ENCODE measurements around the gene SURF2. TPM values are rescaled to one million over a fixed set of nuclear protein-coding genes. Genes with fewer than 3 reads are reported as not detected.

Gene SURF2
- total and polyA plus RNA-seq, 9 of the 15 experiments (the other 6 are each of a cell fraction or from before 2014, with no cell fraction given): 5.5 to 82.5 (median 21.3) TPM

- Histone ChIP-seq H3K4me3 (peak overlapping the region; percentile 100), H4K20me1 (replicated peaks; ENCODE audit: control insufficient read depth, insufficient read depth, low read length) (peaks cover 29% of the 10 kb centered on the region), H3K27ac (ENCODE audit: extremely low read depth, low read depth, low read length) (peak overlapping the region; percentile 98), H3K9ac (ENCODE audit: insufficient read depth in 1 of 2, low read depth in 2 of 2, low read length in 2 of 2) (peak overlapping the region; percentile 100), H3K9me3 (replicated peaks; ENCODE audit: control insufficient read depth, insufficient read depth, low read depth, low read length) (no peaks in the 10 kb centered on the region), H3K9me1 (ENCODE audit: control insufficient read depth, insufficient read depth, low read length) (peaks cover 3% of the 10 kb centered on the region), H3K36me3 (ENCODE audit: control insufficient read depth, insufficient read depth, low read length) (peaks cover 77% of the 10 kb centered on the region), H3K4me2 (ENCODE audit: insufficient read depth, low read length) (peak overlapping the region; percentile 93), H3K79me2 (ENCODE audit: control insufficient read depth, insufficient read depth, low read length) (peaks cover 57% of the 10 kb centered on the region), H2AFZ (ENCODE audit: low read depth, low read length) (peak overlapping the region; percentile 79), H3K4me1 (replicated peaks in 1 of 2; ENCODE audit: control insufficient read depth in 2 of 2, insufficient read depth in 2 of 2, low read length in 2 of 2) (peaks cover 16 to 33% of the 10 kb centered on the region in 2 experiments; a peak in 4 of 5 replicates), H3K27me3 (ENCODE audit: control insufficient read depth in 2 of 2, insufficient read depth in 2 of 2, low read length in 2 of 2) (no peaks in the 10 kb centered on the region)
- ATAC-seq (peak; percentile 71), DNase-seq (ENCODE audit: extremely low read depth in 1 of 4, low spot score in 3 of 4) (peak in 3 of 4 experiments; percentile 61 to 83 (median 82)), FAIRE-seq (no peak)
- CTCF ChIA-PET (ENCODE audit: low intra/inter-chr PET ratio): no interaction called here
- under 1% methylated on average over 26 of the region's 41 CpGs for WGBS (ENCODE audit: insufficient coverage, low coverage, missing lambda C conversion rate)
- in situ Hi-C loops (cut with MboI): no loop called here
- POLR2A ChIA-PET: interaction anchor here (0.6 to 3.3 kb wide), 28 partner anchors 8 to 319 kb away, joined by 3 to 31 read pairs (median 4); partner anchors contain the start of genes SLC2A6, SURF1, SURF2 and SURF6
- intact Hi-C loops (cut with micrococcal nuclease): no loop called here
- BruUV-seq (replicated peaks): no TSS peak
- TF ChIP-seq ZNF444 (CRISPR knock-in tag; IDR thresholded peaks at IDR 0.05) (no peak), ZZZ3 (IDR thresholded peaks at IDR 0.05) (no peak), RREB1 (CRISPR knock-in tag; IDR thresholded peaks at IDR 0.05) (no peak), REST (IDR thresholded peaks at IDR 0.05; ENCODE audit: borderline replicate concordance) (no peak), REST (CRISPR knock-in tag; IDR thresholded peaks at IDR 0.05; ENCODE audit: low read depth) (no peak), SRSF7 (optimal IDR thresholded peaks at IDR 0.05; ENCODE audit: low read depth, low read length) (no peak), ZFX (CRISPR knock-in tag; IDR thresholded peaks at IDR 0.05) (peak; percentile 74), EGR1 (conservative IDR thresholded peaks at IDR 0.05) (peak; percentile 82)
Observed at GRCh38 chr9:133347515-133347984, 8.8 kb upstream of the SURF2 start.
